Suprapubic skin (tissue), 4 donors: ENCODE results near the gene ADTRP. TPM values are rescaled to one million over a fixed set of nuclear protein-coding genes. Genes with fewer than 3 reads are reported as not detected.
A peak's percentile ranks its signal among the peaks of the same experiment; 100 is the strongest.

Experiments
- DNase-seq, 2 donors: peaks; one replicate each; pipeline ENCODE4 v3.0.0-alpha.2; 2019; ENCODE audit warnings: low spot score in 2 of 2
- H3K27ac ChIP-seq: fragments of 200-600 bp; sonication (generic); one replicate; pipeline ENCODE4 v1.5.1; 2019
- H3K27me3 ChIP-seq: fragments of 200-600 bp; sonication (generic); one replicate; pipeline ENCODE4 v1.5.1; 2019
- H3K36me3 ChIP-seq: fragments of 200-600 bp; sonication (generic); one replicate; pipeline ENCODE4 v1.5.1; 2019
- H3K4me1 ChIP-seq: fragments of 200-600 bp; sonication (generic); one replicate; pipeline ENCODE4 v1.5.1; 2019
- H3K4me3 ChIP-seq: fragments of 200-600 bp; sonication (generic); one replicate; pipeline ENCODE4 v1.5.1; 2019; ENCODE audit warnings: mild to moderate bottlenecking
- H3K9me3 ChIP-seq: fragments of 200-600 bp; sonication (generic); one replicate; pipeline ENCODE4 v1.5.1; 2019
- EP300 ChIP-seq: sonication (generic); formaldehyde crosslinking; IDR thresholded peaks from one replicate; pipeline ENCODE4 v1.6.1; 2017; ENCODE audit warnings: antibody characterized with exemption
- POLR2A ChIP-seq, 2 donors: fragments of 450-650 bp; IDR thresholded peaks; one replicate each; pipeline ENCODE4 v1.6.1; 2017; ENCODE audit warnings: antibody characterized with exemption in 2 of 2, mild to moderate bottlenecking in 2 of 2, moderate library complexity in 2 of 2
- POLR2AphosphoS5 ChIP-seq, 3 donors: sonication (generic); formaldehyde crosslinking; IDR thresholded peaks; one replicate each; pipeline ENCODE4 v1.6.1; 2017; ENCODE audit warnings: antibody characterized with exemption in 3 of 3
- WGBS: methylation state at CpG from one replicate; pipeline ENCODE4 v1.1.5; 2018; 5-methylcytosine and 5-hydroxymethylcytosine counted together
- total RNA-seq, 4 donors: library from RNA; depleted of rRNA; stranded (reverse); fragments of >200 nt; gene quantifications; one replicate each; pipeline ENCODE4 v1.1.0, GENCODE V29; 2016
- TF ChIP-seq, protein P1 (sequence below), 2 donors: fragments of 200-600 bp in 1 of 2; fragments of 450-650 bp in 1 of 2; sonication (generic) in 1 of 2; IDR thresholded peaks; one replicate each; pipeline ENCODE4 v1.5.1; 2016 to 2019; ENCODE audit warnings: antibody characterized with exemption in 2 of 2, mild to moderate bottlenecking in 1 of 2, moderate library complexity in 1 of 2

ADTRP gene
- total RNA-seq, 4 donors from 2014 or later, result 19.6 to 39.5 (median 26.2) TPM

DNA sequence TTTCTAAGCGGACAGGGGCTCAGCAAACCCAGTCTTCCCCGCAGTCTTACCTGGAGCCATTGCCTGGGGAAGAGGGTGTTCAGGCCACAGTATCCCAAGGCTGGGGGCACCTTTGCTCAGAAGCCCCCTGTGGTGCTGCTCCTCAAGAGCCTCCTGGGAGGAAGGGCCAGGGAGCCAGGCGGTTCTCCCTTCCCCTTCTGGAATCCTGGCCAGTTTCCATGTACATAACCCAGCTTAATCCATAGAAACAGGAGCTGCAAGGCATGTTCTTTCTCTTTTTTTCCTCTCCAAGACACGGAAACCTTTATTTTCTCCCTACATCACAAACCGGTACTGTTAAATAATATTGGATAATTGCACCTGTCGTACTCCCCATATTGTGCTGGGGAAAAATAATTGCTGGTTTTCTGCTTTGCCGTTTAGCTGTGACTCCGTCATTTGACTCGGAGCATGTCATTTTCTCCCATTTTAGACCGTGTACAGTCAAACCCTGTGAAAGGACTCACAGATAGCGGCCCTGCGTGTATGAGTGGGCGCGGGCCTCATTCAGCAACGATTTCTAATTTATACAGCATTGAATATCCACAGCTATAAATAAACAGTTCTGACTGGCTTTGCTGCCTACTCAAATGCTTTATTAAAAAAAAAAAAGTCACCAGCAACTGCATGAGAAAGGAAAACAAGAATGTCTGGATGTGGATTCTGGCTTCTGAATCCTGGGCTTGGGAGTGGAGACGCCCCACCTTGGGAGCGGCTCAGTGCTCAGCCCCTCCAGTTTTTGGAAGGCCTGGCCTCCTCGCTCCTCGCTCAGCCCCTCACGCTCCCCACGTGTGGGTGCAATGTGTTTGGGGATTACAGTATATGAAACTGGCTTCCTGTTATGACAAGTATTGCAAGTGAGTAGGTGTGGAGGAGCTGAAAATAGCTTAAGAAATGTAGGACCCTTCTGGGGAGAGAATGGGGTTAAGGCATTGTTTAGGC is 67.3 kb downstream of the ADTRP start:
- Histone ChIP-seq H3K27ac (no peak overlapping the region), H3K36me3 (no peaks in the 10 kb centered on the region), H3K4me3 (peak overlapping the region; percentile 7), H3K9me3 (no peaks in the 10 kb centered on the region), H3K4me1 (peaks cover 25% of the 10 kb centered on the region), H3K27me3 (no peaks in the 10 kb centered on the region)
- WGBS, result 34% methylated on average over 21 of the region's 21 CpGs
- TF ChIP-seq POLR2AphosphoS5 (IDR thresholded peaks at IDR 0.05) (no peak), POLR2A (IDR thresholded peaks at IDR 0.05) (no peak), EP300 (no peak)
- TF ChIP-seq, protein P1, sequence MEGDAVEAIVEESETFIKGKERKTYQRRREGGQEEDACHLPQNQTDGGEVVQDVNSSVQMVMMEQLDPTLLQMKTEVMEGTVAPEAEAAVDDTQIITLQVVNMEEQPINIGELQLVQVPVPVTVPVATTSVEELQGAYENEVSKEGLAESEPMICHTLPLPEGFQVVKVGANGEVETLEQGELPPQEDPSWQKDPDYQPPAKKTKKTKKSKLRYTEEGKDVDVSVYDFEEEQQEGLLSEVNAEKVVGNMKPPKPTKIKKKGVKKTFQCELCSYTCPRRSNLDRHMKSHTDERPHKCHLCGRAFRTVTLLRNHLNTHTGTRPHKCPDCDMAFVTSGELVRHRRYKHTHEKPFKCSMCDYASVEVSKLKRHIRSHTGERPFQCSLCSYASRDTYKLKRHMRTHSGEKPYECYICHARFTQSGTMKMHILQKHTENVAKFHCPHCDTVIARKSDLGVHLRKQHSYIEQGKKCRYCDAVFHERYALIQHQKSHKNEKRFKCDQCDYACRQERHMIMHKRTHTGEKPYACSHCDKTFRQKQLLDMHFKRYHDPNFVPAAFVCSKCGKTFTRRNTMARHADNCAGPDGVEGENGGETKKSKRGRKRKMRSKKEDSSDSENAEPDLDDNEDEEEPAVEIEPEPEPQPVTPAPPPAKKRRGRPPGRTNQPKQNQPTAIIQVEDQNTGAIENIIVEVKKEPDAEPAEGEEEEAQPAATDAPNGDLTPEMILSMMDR (IDR thresholded peaks at IDR 0.05), result no peak
- no peak for DNase-seq

DNA sequence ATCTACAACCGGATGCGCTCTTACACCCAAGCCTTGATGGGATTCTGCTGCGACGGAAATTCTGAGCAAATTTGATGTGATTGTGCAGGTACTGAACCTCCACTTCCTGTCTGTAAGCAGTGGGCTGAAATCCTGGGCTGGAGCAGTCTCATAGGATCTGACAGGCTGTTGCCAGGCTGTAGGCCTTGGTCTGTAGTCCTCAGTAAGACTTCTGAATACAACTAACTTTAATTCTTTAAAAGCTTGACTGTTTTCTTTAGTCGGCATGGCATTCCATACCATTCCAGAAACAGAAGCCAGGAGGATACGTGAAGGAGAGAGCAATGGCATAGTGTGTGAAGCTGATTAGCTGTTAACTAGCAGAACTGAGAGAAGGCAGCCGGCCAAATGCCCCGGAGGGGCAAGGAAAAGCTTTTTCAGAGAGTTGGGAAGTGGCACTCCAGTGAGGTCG is 68.3 kb downstream of the ADTRP start:
- Histone ChIP-seq H3K4me3 (no peak overlapping the region), H3K9me3 (no peaks in the 10 kb centered on the region), H3K27ac (no peak overlapping the region), H3K4me1 (peaks cover 25% of the 10 kb centered on the region), H3K27me3 (no peaks in the 10 kb centered on the region), H3K36me3 (no peaks in the 10 kb centered on the region)
- 29% methylated on average over 9 of the region's 9 CpGs for WGBS
- DNase-seq, result no peak
- TF ChIP-seq, protein P1 (IDR thresholded peaks at IDR 0.05), result no peak
- TF ChIP-seq EP300 (no peak), POLR2A (IDR thresholded peaks at IDR 0.05) (no peak), POLR2AphosphoS5 (IDR thresholded peaks at IDR 0.05) (no peak)

DNA sequence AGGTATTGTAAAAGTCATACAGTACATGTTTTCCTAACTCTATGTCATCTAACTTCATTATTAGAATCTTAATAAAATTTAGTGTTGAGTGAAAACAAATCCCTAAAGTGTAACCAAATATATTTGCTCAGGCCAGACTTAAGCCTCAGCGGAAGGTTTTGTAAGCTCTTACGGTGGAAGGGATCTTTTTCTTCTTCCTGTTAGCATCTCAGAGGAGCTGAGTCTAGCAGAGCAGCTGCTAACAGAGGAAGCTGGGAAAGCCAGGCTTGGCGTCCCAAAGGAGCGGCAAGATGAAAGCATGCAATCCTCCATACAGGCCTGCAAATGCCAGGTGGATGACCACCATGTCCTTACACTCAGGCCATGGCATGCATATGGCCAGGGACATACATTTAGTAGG is 72.4 kb downstream of the ADTRP start:
- H3K9me3 ChIP-seq, result no peaks in the 10 kb centered on the region
- WGBS, result 82% methylated on average over 4 of the region's 4 CpGs
- no peaks in the 10 kb centered on the region for H3K36me3 ChIP-seq
- H3K4me1 ChIP-seq, result peaks cover 15% of the 10 kb centered on the region
- DNase-seq, result no peak
- H3K27me3 ChIP-seq, result no peaks in the 10 kb centered on the region
- H3K4me3 ChIP-seq, result no peak overlapping the region
- TF ChIP-seq EP300 (no peak), POLR2A (IDR thresholded peaks at IDR 0.05) (no peak), POLR2AphosphoS5 (IDR thresholded peaks at IDR 0.05) (no peak)
- TF ChIP-seq, protein P1 (IDR thresholded peaks at IDR 0.05), result no peak
- H3K27ac ChIP-seq, result no peak overlapping the region

DNA sequence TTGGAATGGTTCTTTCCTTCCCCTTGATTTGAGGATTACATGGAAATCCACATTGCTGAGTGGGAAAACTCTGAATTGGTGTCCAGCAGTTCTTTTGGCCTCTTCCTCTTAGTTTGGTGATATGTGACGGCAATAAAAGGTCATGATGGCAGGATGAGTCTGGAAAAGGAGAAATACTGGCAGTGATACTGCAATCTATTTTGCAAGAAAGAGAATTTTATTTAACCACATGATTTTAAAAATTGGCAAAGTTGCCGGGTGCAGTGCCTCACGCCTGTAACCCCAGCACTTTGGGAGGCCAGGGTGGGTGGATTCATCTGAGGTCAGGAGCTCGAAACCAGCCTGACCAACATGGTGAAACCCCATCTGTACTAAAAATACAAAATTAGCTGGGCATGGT is 73.1 kb downstream of the ADTRP start:
- TF ChIP-seq, protein P1 (IDR thresholded peaks at IDR 0.05), result no peak
- TF ChIP-seq EP300 (no peak), POLR2AphosphoS5 (IDR thresholded peaks at IDR 0.05) (no peak), POLR2A (IDR thresholded peaks at IDR 0.05) (no peak)
- Histone ChIP-seq H3K27me3 (no peaks in the 10 kb centered on the region), H3K4me3 (no peak overlapping the region), H3K36me3 (no peaks in the 10 kb centered on the region), H3K9me3 (no peaks in the 10 kb centered on the region), H3K4me1 (peaks cover 11% of the 10 kb centered on the region), H3K27ac (no peak overlapping the region)
- 87% methylated on average over 4 of the region's 4 CpGs for WGBS
- DNase-seq, result no peak

DNA sequence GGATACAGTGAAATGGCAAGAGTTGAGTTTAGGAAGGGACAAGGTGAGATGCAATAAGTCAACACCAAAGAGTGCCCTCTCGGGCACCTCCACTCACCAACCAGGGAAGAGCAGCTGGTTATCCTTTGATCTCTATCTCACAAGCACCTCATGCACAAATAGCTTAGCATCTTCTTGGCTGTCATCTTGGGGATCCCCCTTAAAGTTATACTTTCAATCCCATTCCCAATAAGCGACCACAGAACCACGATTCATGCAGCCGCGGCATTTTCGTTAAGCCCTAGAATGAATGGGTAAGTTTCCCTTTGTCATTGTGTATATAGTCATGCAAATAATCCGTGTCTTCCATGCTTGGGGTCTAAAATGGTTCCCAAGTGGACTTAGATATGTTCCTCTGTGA is 73.5 kb downstream of the ADTRP start:
- no peak for DNase-seq
- H3K36me3 ChIP-seq, result no peaks in the 10 kb centered on the region
- peaks cover 11% of the 10 kb centered on the region for H3K4me1 ChIP-seq
- no peak overlapping the region for H3K4me3 ChIP-seq
- H3K27ac ChIP-seq, result no peak overlapping the region
- TF ChIP-seq EP300 (no peak), POLR2A (IDR thresholded peaks at IDR 0.05) (no peak), POLR2AphosphoS5 (IDR thresholded peaks at IDR 0.05) (no peak)
- TF ChIP-seq, protein P1 (IDR thresholded peaks at IDR 0.05), result no peak
- H3K27me3 ChIP-seq, result no peaks in the 10 kb centered on the region
- H3K9me3 ChIP-seq, result no peaks in the 10 kb centered on the region
- whole genome bisulfite sequencing, result 96% methylated on average over 7 of the region's 7 CpGs
